ENCODE data around the gene GKN2.

The GKN2 gene

DNA sequence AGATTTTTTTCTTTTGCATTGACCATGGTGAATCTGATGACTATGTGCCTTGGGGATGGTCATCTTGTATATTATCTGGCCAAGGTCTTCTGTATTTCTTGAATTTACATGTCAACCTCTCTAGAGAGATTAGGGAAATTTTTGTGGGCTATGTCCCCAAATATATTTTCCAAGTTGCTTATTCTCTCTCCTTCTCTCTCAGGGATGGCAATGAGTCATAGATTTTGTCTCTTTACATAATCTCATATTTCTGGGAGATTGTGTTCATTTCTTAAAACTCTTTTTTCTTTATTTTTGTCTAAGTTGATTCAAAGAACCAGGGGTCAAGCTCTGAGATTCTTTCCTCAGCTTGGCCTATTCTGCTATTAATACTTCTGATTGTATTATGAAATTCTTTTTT, 9.9 kb downstream of the GKN2 start:
- no peak for TF ChIP-seq ZFX (IDR thresholded peaks at IDR 0.05; ENCODE audit: borderline replicate concordance)
- TF ChIP-seq, protein P1, sequence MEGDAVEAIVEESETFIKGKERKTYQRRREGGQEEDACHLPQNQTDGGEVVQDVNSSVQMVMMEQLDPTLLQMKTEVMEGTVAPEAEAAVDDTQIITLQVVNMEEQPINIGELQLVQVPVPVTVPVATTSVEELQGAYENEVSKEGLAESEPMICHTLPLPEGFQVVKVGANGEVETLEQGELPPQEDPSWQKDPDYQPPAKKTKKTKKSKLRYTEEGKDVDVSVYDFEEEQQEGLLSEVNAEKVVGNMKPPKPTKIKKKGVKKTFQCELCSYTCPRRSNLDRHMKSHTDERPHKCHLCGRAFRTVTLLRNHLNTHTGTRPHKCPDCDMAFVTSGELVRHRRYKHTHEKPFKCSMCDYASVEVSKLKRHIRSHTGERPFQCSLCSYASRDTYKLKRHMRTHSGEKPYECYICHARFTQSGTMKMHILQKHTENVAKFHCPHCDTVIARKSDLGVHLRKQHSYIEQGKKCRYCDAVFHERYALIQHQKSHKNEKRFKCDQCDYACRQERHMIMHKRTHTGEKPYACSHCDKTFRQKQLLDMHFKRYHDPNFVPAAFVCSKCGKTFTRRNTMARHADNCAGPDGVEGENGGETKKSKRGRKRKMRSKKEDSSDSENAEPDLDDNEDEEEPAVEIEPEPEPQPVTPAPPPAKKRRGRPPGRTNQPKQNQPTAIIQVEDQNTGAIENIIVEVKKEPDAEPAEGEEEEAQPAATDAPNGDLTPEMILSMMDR (IDR thresholded peaks at IDR 0.05) = no peak

DNA sequence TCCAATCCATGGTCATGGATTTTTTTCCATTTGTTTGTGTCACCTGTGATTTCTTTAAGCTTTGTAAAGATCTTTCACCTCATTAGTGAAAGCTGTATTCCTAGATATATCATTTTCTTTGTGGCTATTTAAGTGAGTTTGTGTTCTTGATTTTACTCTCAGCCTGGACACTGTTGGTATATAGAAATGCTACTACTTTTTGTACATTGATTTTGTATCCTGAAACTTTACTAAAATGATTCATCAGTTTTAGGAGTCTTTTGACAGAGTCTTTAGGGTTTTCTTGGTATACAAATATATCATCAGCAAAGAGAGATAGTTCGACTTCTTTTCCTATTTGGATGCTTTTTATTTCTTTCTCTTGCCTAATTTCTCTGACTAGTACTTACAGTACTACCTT, 12.3 kb downstream of the GKN2 start:
- no peak overlapping the region for H3K27ac ChIP-seq
- TF ChIP-seq, protein P1 (IDR thresholded peaks at IDR 0.05) = no peak
- no peak for TF ChIP-seq ZFX (IDR thresholded peaks at IDR 0.05; ENCODE audit: borderline replicate concordance)

More for the DNA sequence above, 9.9 kb downstream of the GKN2 start:
- H3K27ac ChIP-seq = no peak overlapping the region

DNA sequence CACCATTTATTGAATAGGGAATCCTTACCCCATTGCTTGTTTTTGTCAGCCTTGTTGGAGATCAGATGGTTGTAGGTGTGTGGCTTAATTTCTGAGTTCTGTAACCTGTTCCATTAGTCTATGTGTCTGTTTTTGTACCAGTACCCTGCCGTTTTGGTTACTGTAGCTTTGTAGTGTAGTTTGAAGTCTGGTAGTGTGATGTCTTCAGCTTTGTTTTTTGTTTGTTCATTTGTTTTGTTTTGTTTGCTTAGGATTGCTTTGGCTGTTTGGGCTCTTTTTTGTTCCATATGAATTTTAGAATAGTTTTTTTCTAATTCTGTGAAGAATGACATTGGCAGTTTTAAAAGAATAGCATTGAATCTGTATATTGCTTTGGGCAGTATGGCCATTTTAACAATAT, 12.7 kb downstream of the GKN2 start:
- no peak overlapping the region for H3K27ac ChIP-seq
- TF ChIP-seq ZFX (IDR thresholded peaks at IDR 0.05; ENCODE audit: borderline replicate concordance) = no peak
- TF ChIP-seq, protein P1 (IDR thresholded peaks at IDR 0.05) = no peak

DNA sequence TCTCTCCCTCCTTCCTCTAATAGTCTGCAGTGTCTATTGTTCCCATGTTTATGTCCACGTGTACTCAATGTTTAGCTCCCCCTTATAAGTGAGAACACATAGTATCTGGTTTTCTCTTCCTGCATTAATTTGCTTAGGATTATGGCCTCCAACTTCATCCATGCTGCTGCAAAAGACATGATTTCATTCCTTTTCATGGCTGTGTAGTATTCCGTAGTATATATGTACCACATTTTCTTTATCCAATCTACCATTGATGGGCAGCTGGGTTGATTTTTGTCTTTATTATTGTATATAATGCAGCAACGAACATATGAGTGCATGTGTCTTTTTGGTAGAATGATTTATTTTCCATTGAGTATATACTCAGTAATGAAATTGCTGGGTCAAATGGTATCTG, 13.8 kb downstream of the GKN2 start:
- H3K27ac ChIP-seq = no peak overlapping the region
- TF ChIP-seq ZFX (IDR thresholded peaks at IDR 0.05; ENCODE audit: borderline replicate concordance) = no peak
- TF ChIP-seq, protein P1 (IDR thresholded peaks at IDR 0.05) = no peak

DNA sequence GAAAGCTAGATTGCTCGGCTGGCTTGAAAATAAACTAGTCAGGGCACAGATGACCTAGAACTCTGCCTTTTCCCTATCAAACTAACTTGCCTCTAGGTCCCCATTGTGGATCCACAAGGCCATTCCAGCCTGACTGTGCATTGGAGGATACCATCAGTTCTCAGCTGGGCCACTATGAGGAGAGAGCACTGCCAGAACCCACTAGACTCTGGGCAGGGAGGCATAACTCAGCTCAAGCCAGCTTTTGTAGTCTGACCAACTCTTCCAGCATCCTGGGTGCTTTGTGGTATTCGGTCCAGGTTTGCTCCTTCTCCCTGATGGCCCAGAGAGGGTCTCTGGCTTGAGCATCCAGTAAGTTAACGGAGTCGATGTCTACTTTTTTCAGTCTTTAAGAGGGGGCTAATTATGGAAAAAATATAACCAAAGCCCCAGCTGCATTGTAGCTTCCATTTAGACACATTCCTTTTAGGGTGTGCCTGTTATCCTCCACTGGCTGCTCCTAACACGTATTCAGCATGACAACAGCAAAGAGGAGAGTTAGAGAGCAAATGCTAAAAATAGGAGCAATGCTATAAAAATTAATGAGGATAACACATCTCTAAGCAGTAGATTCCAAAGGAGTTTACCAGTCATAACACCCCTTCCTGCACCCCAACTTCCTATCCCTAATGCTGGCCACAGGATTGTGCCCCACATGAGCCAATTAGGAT, 15.2 kb downstream of the GKN2 start:
- TF ChIP-seq, protein P1 (IDR thresholded peaks at IDR 0.05) = no peak
- TF ChIP-seq ZFX (IDR thresholded peaks at IDR 0.05; ENCODE audit: borderline replicate concordance) = no peak
- H3K27ac ChIP-seq = no peak overlapping the region

DNA sequence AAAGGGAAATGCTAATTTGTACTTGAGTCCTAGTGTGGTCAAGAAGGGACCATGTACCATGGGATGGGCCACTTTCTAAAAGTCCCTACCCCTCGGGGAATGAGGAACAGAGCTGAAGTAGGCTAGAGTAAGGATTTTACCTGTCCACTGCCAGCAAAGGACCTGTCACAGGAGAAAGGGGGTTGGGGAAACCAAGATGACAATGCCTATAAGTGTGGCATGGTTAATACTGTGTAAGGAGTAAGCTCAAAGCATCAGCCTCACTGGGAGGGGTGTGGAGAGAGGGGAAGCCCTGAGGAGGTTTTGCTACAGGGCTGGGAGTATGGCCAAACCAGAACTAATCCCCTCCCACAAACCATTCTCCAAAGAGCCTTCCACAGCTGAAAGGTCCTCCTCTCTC, 15.8 kb downstream of the GKN2 start:
- no peak for TF ChIP-seq ZFX (IDR thresholded peaks at IDR 0.05; ENCODE audit: borderline replicate concordance)
- TF ChIP-seq, protein P1 (IDR thresholded peaks at IDR 0.05) = no peak
- H3K27ac ChIP-seq = no peak overlapping the region

DNA sequence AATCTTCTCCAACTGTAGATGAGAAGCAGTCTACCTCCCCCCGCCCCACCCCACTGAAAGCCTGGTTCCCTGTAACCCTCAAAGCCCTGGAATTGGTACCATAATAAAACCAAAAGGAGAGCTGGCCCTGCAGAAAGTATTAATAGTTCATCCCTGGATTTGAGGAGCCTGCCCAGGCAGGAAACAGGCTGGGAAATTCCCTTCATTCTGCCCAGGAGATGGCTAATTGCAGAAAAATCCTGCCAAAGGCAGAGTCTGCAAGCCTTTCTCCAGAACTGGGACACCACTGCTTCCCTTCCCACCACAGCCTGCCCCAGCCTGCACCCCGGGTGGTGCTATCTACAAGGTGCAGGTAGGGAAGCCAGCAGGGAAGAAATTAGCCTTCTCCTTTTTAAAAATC, 16.3 kb downstream of the GKN2 start:
- H3K27ac ChIP-seq = no peak overlapping the region

More for the DNA sequence above, 16.3 kb downstream of the GKN2 start:
- TF ChIP-seq, protein P1 (IDR thresholded peaks at IDR 0.05) = no peak
- no peak for TF ChIP-seq ZFX (IDR thresholded peaks at IDR 0.05; ENCODE audit: borderline replicate concordance)

All from 22Rv1 (cell line).